Neutrophil (primary cell): ENCODE results near the gene GALR3.

Experiments
- H3K27ac ChIP-seq: fragments of 200-600 bp; sonication (generic); 2 replicates; pipeline ENCODE4 v1.5.1; 2016; ENCODE audit warnings: mild to moderate bottlenecking, moderate library complexity
- H3K27me3 ChIP-seq: fragments of 200-600 bp; sonication (generic); 2 replicates; pipeline ENCODE4 v1.6.0; 2016; ENCODE audit warnings: mild to moderate bottlenecking
- H3K36me3 ChIP-seq: fragments of 200-600 bp; sonication (generic); 2 replicates; pipeline ENCODE4 v1.5.1; 2017
- H3K4me1 ChIP-seq, 2 experiments: fragments of 200-600 bp in 1 of 2; sonication (generic) in 1 of 2; 1 replicate in 1 of 2; 2 replicates in 1 of 2; pipeline versions ENCODE4 v1.5.1 to v1.6.1; 2013 to 2016; ENCODE audit warnings: low read depth in 1 of 2, low read length in 1 of 2, mild to moderate bottlenecking in 1 of 2, moderate library complexity in 1 of 2; ENCODE audit not compliant: control insufficient read depth in 1 of 2, insufficient read depth in 1 of 2
- H3K4me3 ChIP-seq, 2 experiments: fragments of 200-600 bp in 1 of 2; sonication (generic) in 1 of 2; 1 replicate in 1 of 2; 2 replicates in 1 of 2; pipeline ENCODE4 v1.5.1; 2013 to 2016; ENCODE audit warnings: low read depth in 1 of 2, low read length in 1 of 2, mild to moderate bottlenecking in 1 of 2, moderate library complexity in 1 of 2
- H3K9me3 ChIP-seq: fragments of 200-600 bp; sonication (generic); 2 replicates; pipeline ENCODE4 v1.5.1; 2016
- TF ChIP-seq, protein P1 (sequence below): fragments of 200-600 bp; sonication (generic); IDR thresholded peaks from 2 replicates; pipeline ENCODE4 v1.5.1; 2016; ENCODE audit warnings: antibody characterized with exemption

Gene GALR3

GRCh38 chr22:37802310-37803194 lies 20.6 kb upstream of the GALR3 start:
- H3K9me3 ChIP-seq: no peaks in the 10 kb centered on the region
- H3K4me1 ChIP-seq: peaks cover 45 to 53% of the 10 kb centered on the region in 2 experiments
- TF ChIP-seq, protein P1, sequence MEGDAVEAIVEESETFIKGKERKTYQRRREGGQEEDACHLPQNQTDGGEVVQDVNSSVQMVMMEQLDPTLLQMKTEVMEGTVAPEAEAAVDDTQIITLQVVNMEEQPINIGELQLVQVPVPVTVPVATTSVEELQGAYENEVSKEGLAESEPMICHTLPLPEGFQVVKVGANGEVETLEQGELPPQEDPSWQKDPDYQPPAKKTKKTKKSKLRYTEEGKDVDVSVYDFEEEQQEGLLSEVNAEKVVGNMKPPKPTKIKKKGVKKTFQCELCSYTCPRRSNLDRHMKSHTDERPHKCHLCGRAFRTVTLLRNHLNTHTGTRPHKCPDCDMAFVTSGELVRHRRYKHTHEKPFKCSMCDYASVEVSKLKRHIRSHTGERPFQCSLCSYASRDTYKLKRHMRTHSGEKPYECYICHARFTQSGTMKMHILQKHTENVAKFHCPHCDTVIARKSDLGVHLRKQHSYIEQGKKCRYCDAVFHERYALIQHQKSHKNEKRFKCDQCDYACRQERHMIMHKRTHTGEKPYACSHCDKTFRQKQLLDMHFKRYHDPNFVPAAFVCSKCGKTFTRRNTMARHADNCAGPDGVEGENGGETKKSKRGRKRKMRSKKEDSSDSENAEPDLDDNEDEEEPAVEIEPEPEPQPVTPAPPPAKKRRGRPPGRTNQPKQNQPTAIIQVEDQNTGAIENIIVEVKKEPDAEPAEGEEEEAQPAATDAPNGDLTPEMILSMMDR: no peak
- peak overlapping the region; percentile 34 to 61 for H3K4me3 ChIP-seq
- H3K27ac ChIP-seq: no peak overlapping the region
- peaks cover 65% of the 10 kb centered on the region for H3K27me3 ChIP-seq
- H3K36me3 ChIP-seq: no peaks in the 10 kb centered on the region

DNA sequence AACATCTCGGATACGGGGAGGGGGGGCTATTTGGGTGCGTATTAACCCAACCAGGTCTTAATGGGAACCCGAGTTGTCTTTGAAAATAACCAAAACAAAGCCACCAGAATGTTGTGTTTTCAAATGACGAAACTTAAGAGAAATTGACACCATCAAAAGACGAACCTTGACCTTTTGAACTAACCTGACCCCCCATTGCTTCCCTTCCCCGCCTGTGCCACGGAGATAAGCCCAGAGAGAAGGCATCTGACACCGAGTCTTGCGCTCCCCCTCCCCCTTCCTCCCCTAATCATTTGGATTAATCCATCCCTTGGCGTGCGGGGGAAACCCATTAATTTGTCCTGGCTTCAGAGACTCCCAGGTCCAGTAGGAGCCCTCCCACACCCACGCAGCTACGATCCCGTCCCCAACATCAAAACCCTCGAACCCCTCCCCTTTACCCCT lies 20.0 kb upstream of the GALR3 start:
- Histone ChIP-seq H3K36me3 (no peaks in the 10 kb centered on the region), H3K27me3 (peaks cover 72% of the 10 kb centered on the region), H3K4me3 (peak overlapping the region; percentile 34 to 61), H3K9me3 (no peaks in the 10 kb centered on the region), H3K4me1 (peaks cover 50 to 60% of the 10 kb centered on the region in 2 experiments), H3K27ac (no peak overlapping the region)
- TF ChIP-seq, protein P1: no peak

- TF ChIP-seq, protein P1: no peak
- no peaks in the 10 kb centered on the region for H3K36me3 ChIP-seq
- peaks cover 54 to 63% of the 10 kb centered on the region in 2 experiments for H3K4me1 ChIP-seq
- H3K27ac ChIP-seq: no peak overlapping the region
- peaks cover 77% of the 10 kb centered on the region for H3K27me3 ChIP-seq
- H3K9me3 ChIP-seq: no peaks in the 10 kb centered on the region
- no peak overlapping the region for H3K4me3 ChIP-seq
Measured at GRCh38 chr22:37803639-37804351, 19.4 kb upstream of the GALR3 start.

GRCh38 chr22:37804352-37804880 lies 18.8 kb upstream of the GALR3 start:
- no peaks in the 10 kb centered on the region for H3K9me3 ChIP-seq
- TF ChIP-seq, protein P1: no peak
- no peaks in the 10 kb centered on the region for H3K36me3 ChIP-seq
- peaks cover 54 to 63% of the 10 kb centered on the region in 2 experiments for H3K4me1 ChIP-seq
- H3K27ac ChIP-seq: no peak overlapping the region
- H3K27me3 ChIP-seq: peaks cover 84% of the 10 kb centered on the region
- peak overlapping the region; percentile 61 to 78 for H3K4me3 ChIP-seq

DNA sequence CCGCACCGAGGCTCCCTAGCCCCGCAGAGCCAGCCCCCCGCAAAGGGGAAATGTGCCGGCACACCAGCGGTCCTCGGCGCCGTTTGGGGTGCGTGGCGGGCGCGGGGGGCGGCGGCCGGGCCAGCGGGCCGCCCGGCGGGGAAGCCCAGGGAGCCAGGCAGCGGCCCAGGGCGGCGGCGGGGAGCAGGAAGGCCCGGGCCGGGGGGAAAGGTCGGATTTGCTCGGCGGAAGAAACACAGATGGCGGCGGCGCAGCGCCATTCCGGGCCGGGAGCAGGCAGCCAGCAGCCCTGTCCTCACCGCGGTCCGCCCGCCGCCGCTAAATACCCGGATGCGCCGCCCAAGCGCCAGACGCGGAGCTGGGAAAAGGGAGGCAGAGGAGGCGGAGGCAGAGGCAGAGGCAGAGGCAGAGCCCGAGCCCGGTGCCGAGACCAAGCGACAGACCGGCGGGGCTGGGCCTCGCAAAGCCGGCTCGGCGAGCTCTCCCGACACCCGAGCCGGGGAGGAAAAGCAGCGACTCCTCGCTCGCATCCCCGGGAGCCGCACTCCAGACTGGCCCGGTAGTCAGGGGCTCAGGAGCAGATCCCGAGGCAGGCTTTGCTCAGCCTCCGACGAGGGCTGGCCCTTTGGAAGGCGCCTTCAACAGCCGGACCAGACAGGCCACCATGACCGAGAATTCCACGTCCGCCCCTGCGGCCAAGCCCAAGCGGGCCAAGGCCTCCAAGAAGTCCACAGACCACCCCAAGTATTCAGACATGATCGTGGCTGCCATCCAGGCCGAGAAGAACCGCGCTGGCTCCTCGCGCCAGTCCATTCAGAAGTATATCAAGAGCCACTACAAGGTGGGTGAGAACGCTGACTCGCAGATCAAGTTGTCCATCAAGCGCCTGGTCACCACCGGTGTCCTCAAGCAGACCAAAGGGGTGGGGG lies 18.0 kb upstream of the GALR3 start:
- H3K27ac ChIP-seq: peak overlapping the region; percentile 59
- H3K4me1 ChIP-seq: peaks cover 54 to 63% of the 10 kb centered on the region in 2 experiments
- peaks cover 84% of the 10 kb centered on the region for H3K27me3 ChIP-seq

More for the DNA sequence above, 18.0 kb upstream of the GALR3 start:
- H3K9me3 ChIP-seq: no peaks in the 10 kb centered on the region
- TF ChIP-seq, protein P1: no peak
- H3K4me3 ChIP-seq: peak overlapping the region; percentile 61 to 78
- H3K36me3 ChIP-seq: no peaks in the 10 kb centered on the region
